NCI-H1417 treated with DMSO at 0.1 percent for 48 hours (cell line): Measurements from ENCODE around the gene RAD17.
"Not testable (repeated sequence)": the region's sequence is repeated elsewhere in the genome, so short reads cannot be mapped to it uniquely, and the experiment has no call there.

Experiments used
- DNase-seq: peaks from one replicate; lab custom pipeline; 2025; lab: John Stamatoyannopoulos, UW

Gene RAD17

GRCh38 chr5:69369340-69370121, at the start of gene RAD17, which contains the start of the genes AK6 and TAF9:
Gene RAD17 (plus strand): TSS chr5:69369818. CDS start chr5:69372209, 2,391 bp downstream.
Gene AK6 (minus strand): TSS chr5:69369520. CDS start chr5:69369490, 30 bp downstream.
Gene TAF9 (minus strand): TSS chr5:69369520. CDS start chr5:69365737, 3,783 bp downstream.
- DNase-seq: peak; percentile 30

GRCh38 chr5:69326365-69326764, 43.3 kb upstream of the RAD17 start:
- DNase-seq: no peak

- DNase-seq: no peak
Observed at GRCh38 chr5:69329905-69330489, 39.6 kb upstream of the RAD17 start.

GRCh38 chr5:69331528-69332445, 37.8 kb upstream of the RAD17 start:
- no peak for DNase-seq

- DNase-seq: not testable (repeated sequence)
Observed at GRCh38 chr5:69333668-69334315, 35.8 kb upstream of the RAD17 start.

GRCh38 chr5:69334793-69335268, 34.8 kb upstream of the RAD17 start:
- no peak for DNase-seq

- no peak for DNase-seq
Observed at GRCh38 chr5:69335341-69335935, 34.2 kb upstream of the RAD17 start.

- DNase-seq: no peak
Observed at GRCh38 chr5:69341520-69342161, 28.0 kb upstream of the RAD17 start.

- DNase-seq: no peak
Observed at GRCh38 chr5:69343083-69343482, 26.5 kb upstream of the RAD17 start.

- DNase-seq: no peak
Observed at GRCh38 chr5:69350664-69351063, 19.0 kb upstream of the RAD17 start.

GRCh38 chr5:69359699-69360098, 9.9 kb upstream of the RAD17 start:
- DNase-seq: no peak

GRCh38 chr5:69360442-69360841, 9.2 kb upstream of the RAD17 start:
- DNase-seq: no peak

- no peak for DNase-seq
Observed at GRCh38 chr5:69364414-69364813, 5.2 kb upstream of the RAD17 start.

GRCh38 chr5:69364850-69365249, 4.8 kb upstream of the RAD17 start:
- DNase-seq: no peak

- no peak for DNase-seq
Observed at GRCh38 chr5:69367697-69368279, 1.8 kb upstream of the RAD17 start.

- DNase-seq: no peak
Observed at GRCh38 chr5:69368458-69369339, 919 bp upstream of the RAD17 start.

- DNase-seq: not testable (repeated sequence)
Observed at GRCh38 chr5:69370335-69370734, 717 bp downstream of the RAD17 start.

- DNase-seq: no peak
Observed at GRCh38 chr5:69372394-69372793, 2.8 kb downstream of the RAD17 start.

- no peak for DNase-seq
Observed at GRCh38 chr5:69374911-69375446, 5.4 kb downstream of the RAD17 start.
